ENCODE data around the gene TMEM129.

- TF ChIP-seq GATA3 (IDR thresholded peaks at IDR 0.05; ENCODE audit: low read depth, low read length) = no peak
- no peak for TF ChIP-seq GATA2 (IDR thresholded peaks at IDR 0.05; ENCODE audit: low read depth, low read length)
Measured at GRCh38 chr4:1748465-1748995, 27.4 kb upstream of the TMEM129 start.

Data from SH-SY5Y (cell line).